Stimulated activated CD8-positive, alpha-beta memory T cell treated with anti-CD3 and anti-CD28 coated beads, Interleukin-7, amount 100 ng/mL, for 48 hours (primary cell): ENCODE measurements around the gene CEPT1.
A peak's percentile ranks its signal among the peaks of the same experiment; 100 is the strongest.

Experiments used
- DNase-seq, 2 donors: peaks; one replicate each; pipeline ENCODE4 v3.0.0-alpha.2; 2020; ENCODE audit warnings: low read depth in 1 of 2; ENCODE audit errors: extremely low read depth in 1 of 2

CEPT1 gene

GRCh38 chr1:111192074-111192473, 52.1 kb downstream of the CEPT1 start:
- DNase-seq: no peak

- no peak for DNase-seq
These were observed 52.9 kb downstream of the CEPT1 start for GRCh38 chr1:111192658-111193519.

- DNase-seq: no peak
These were observed 53.9 kb downstream of the CEPT1 start for GRCh38 chr1:111193712-111194480.

- DNase-seq: no peak
These were observed 55.1 kb downstream of the CEPT1 start for GRCh38 chr1:111195002-111195684.

- DNase-seq: no peak
These were observed 56.2 kb downstream of the CEPT1 start for GRCh38 chr1:111196213-111196612.

DNA sequence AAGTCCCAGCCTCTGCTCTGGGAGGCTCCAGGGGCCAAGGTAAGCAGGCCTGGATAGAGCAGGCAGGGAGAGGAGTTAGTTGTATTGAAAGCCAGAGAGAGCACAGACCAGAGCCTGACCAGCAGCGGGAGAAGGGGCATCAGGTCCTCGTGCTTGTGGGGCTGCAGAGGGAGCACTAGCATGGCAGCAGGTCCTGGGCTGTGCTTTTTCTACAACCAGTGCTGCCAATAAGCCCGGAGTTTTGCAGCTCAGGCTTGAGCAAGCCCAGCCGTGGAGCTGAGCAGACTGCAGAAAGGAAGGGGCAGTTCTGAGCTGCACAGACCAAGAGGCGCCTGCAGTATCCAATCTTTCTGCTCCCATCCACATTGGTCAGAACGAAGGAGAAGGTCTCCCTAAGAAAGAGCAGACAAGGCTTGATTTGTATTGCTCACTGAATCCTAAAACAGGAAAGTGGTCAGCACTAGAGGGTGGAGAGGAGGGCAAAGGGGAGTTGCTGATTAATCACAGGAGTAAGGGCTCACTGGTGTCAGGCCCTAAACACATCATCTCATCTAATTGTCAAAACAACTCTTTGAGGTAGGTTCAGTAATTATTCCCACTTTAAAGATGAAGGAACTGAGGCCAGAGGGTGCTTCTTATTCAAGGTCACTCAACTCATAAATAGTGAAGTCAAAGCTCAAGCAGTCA, 57.7 kb downstream of the CEPT1 start:
- DNase-seq: no peak

DNA sequence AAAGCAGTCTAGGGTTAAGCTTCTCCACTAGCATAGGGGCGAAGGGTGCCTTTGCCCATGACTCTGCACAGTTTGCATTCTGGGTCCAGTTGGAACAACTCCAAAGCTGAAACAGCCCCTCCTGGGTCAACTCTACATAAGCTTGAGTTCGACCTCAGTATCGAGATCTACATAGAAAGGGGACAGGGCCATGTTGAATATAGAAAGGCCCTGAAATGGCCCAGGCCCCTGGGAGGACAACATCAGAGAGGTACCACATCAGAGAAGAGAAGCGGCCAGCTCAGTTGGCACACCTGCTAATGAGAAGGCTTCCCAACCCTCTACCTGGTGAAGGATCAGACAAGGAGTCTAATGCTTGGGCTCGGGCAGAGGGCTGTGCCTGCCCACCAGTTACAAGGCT, 58.8 kb downstream of the CEPT1 start:
- no peak for DNase-seq

DNA sequence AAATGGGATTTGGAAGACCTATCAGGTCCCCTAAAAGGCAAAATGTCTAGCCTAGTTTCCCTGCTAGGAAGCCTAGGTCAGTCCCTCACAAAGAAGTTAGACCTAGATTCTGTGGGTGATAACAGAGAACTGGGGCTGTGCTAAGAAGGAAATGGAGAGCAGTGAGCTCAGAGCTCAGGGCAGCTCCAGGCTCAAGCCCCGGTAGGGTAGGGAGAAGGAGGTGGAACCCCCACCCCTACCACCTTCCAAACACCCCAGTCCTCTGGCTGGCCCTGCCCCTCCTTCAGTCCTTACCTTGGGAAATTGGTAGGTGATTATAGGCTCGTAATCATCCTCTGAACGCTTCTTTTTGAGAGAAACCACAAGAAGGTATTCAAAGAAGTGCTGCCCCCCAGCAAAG, 59.3 kb downstream of the CEPT1 start:
- no peak for DNase-seq

DNA sequence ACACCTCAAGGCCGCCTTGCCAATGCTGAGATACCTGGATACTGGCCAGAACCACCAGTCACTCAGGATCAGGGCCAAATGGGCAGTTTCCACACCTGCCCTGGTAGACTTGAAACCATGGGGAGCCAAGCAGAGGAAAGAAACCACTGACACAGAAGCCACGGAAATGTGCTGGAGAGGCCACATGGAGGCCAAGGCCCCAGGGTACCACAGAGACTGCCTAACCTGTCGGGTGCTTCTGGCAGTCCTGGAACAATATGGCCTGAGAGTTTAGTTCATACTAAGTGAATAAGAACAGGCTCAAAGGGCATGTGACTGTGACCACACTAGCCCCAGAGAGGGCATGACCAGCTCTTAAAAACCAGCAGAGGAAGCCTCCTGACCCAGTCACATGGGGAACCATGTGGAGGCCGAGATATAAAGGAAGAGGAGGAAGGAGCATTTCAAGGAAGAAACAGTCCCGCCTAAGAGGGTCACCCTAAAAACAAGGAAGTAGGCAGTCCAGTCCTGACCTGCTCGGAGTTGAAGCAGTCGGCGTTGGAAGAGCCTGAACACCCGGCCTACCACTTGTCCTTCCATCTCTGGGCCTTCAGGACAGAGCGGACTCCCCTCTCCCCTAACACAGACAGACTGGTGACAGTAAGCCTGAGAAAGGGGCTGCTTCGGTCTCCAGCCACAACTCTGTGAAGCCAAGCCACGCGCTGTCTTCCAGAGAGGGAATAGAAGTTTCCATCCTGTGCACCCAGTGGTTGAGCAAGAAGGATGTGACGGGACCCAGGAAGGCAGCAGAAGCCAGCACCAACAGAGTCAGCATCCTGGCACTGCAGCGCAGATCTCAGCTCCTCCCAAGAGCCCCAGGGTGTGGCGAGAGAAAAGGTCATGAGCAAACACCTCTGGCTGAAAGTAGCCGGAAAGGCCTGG, 60.1 kb downstream of the CEPT1 start, which contains the start of gene DENND2D:
DENND2D (minus strand) TSS at position 766 of the 921 bp plus-strand sequence; CDS start at position 579, 187 bp downstream.
- peak; percentile 61 to 70 for DNase-seq

DNA sequence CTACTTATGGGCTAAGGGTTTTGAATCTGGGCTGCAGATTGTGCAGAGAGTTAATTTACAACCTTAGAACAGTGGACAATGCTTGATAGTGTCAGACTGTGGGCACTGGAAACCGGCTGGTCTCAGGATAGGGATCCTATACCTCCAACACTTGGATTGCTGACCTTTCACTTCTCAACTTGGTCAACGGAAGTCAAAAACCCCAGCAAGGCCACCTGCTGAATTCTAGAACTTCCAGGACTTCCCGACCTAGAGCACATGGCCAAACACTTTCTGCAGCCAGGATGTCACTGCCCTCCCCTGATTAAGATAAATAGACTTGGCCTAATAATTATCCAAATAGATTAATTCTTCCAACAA, 60.8 kb downstream of the CEPT1 start:
- no peak for DNase-seq

- no peak for DNase-seq
These were observed 61.5 kb downstream of the CEPT1 start for GRCh38 chr1:111201275-111202090.

GRCh38 chr1:111202366-111202706, 62.3 kb downstream of the CEPT1 start:
- no peak for DNase-seq

GRCh38 chr1:111202707-111203623, 62.9 kb downstream of the CEPT1 start:
- DNase-seq: no peak

- DNase-seq: peak; percentile 78 to 90
These were observed 63.7 kb downstream of the CEPT1 start for GRCh38 chr1:111203681-111204200.

GRCh38 chr1:111204201-111204982, 64.4 kb downstream of the CEPT1 start:
- no peak for DNase-seq

DNA sequence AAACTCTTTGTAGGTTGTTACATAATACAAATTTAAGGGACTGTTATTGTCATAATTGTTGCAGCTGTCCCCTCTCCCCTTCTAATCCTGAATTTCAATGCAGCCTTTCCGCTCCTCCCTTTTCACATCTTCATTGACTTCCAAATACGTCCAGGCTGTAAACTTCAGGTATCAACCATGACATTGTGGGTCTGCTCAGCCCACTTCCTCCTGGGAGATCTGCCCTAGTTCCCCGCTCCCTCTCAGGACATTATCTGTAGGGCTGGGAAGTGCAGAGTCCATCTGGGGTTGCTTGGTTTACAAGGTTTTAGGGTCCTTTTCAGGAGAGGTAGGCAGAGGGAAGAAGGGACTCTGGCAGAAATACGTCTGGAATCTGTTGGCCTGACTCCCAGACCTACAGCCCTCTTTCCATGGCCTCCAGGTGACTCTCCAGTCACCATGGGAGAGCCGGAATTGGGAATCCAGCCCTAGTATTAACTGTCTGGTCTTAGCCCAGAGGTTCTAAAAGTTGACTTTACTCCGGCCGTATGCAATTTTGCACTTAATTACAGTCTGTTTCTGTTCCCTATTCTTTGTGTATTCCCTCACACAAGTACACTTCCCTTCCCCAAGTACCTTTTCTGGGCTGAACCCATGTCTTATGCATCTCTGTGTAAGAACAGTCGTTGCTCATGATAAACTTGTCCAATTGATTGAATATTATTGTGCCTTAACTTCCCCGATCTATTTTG, 65.1 kb downstream of the CEPT1 start:
- DNase-seq: no peak
